Jurkat, Clone E6-1 (cell line): Measurements from ENCODE around the gene IFNL1.

Experiments used
- DNase-seq: peaks from one replicate; pipeline ENCODE4 v3.0.0-alpha.2; 2011; ENCODE audit warnings: low read depth, low spot score
- H3K4me3 ChIP-seq: 2 replicates; pipeline ENCODE4 v1.5.1; 2011; ENCODE audit warnings: mild to moderate bottlenecking, low read length, control low read depth, moderate library complexity

Gene IFNL1

DNA sequence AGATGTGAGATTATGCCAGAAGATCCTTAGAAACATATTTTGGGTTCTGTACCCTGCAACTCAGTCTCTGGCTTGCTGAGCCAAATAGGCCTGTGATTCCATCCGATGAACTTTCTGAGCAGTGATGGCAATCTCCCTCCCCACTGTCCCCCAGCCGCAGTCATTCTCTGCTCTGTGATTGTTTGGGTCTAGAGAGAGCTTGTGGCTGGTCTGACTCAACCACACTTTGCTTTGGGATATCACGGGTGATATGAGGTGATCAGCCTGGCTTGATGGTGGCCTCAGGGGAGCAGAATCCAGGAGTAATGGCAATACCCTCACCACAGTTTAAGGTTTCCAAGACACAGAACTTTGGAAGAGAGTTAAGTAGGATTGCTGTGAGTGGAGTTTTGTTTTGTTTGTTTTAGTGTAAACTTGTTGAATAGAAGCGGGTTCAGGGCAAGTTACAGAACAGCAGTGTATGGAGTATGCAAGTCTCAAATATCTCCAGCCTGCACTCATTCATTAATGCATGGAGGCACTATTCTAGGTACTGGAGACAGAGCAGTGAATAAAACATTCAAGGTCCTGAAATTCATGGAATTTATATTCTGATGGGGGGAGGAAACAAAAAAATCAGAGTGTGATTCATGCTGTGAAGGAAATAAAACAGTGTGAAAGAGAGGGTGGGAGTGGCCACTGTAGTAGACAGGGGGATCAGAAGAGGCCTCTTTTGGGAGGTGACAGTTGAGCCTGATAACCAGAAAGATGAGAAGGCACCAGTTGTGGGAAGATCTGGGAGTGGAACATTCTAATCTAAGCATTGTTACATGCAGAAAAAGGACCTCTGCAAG, 51.3 kb downstream of the IFNL1 start:
- no peak for DNase-seq
- no peak overlapping the region for H3K4me3 ChIP-seq
